Adrenal gland (tissue), 5 donors: ENCODE data around the gene BLM.

Experiments used
- POLR2A ChIP-seq, 2 donors: fragments of 450-650 bp; IDR thresholded peaks; one replicate each; pipeline ENCODE4 v1.6.1; 2017; ENCODE audit warnings: antibody characterized with exemption in 2 of 2, mild to moderate bottlenecking in 2 of 2, moderate library complexity in 1 of 2
- TF ChIP-seq, protein P1 (sequence below), 6 experiments: fragments of 450-650 bp in 4 of 6; fragments of 200-600 bp in 2 of 6; sonication (generic) in 1 of 6; IDR thresholded peaks; 1 replicate in 5 of 6; 2 replicates in 1 of 6; pipeline versions ENCODE4 v1.5.1 to v1.8.0; 2016 to 2021; ENCODE audit warnings: antibody characterized with exemption in 6 of 6, mild to moderate bottlenecking in 2 of 6, moderate library complexity in 1 of 6
- donor health status: DM: no; HTN: no; CAD: no.

- TF ChIP-seq, protein P1, sequence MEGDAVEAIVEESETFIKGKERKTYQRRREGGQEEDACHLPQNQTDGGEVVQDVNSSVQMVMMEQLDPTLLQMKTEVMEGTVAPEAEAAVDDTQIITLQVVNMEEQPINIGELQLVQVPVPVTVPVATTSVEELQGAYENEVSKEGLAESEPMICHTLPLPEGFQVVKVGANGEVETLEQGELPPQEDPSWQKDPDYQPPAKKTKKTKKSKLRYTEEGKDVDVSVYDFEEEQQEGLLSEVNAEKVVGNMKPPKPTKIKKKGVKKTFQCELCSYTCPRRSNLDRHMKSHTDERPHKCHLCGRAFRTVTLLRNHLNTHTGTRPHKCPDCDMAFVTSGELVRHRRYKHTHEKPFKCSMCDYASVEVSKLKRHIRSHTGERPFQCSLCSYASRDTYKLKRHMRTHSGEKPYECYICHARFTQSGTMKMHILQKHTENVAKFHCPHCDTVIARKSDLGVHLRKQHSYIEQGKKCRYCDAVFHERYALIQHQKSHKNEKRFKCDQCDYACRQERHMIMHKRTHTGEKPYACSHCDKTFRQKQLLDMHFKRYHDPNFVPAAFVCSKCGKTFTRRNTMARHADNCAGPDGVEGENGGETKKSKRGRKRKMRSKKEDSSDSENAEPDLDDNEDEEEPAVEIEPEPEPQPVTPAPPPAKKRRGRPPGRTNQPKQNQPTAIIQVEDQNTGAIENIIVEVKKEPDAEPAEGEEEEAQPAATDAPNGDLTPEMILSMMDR (IDR thresholded peaks at IDR 0.05), result no peak
- no peak for TF ChIP-seq POLR2A (IDR thresholded peaks at IDR 0.05)
These were observed 45.9 kb upstream of the BLM start for GRCh38 chr15:90671216-90671615.
